Activated CD4-positive, alpha-beta T cell treated with anti-CD3 and anti-CD28 coated beads, Interleukin-2, amount 10 ng/mL, durations not matched to agents 24 days and 14 days (primary cell): ENCODE results near the gene GZF1. TPM values are rescaled to one million over a fixed set of nuclear protein-coding genes. Genes with fewer than 3 reads are reported as not detected.
"Not testable (repeated sequence)": the region's sequence is repeated elsewhere in the genome, so short reads cannot be mapped to it uniquely, and the experiment has no call there.

ENCODE experiments used
- DNase-seq: peaks from one replicate; pipeline ENCODE4 v3.0.0; 2022
- H3K27ac Mint-ChIP-seq: one replicate; pipeline ENCODE4 v1.8.0; 2022; ENCODE audit warnings: mild to moderate bottlenecking, mixed read lengths
- H3K27me3 Mint-ChIP-seq: one replicate; pipeline ENCODE4 v1.8.0; 2022; ENCODE audit warnings: mixed read lengths
- H3K36me3 Mint-ChIP-seq: one replicate; pipeline ENCODE4 v1.8.0; 2022; ENCODE audit warnings: low read depth, mild to moderate bottlenecking, mixed read lengths
- H3K4me1 Mint-ChIP-seq: one replicate; pipeline ENCODE4 v1.8.0; 2021; ENCODE audit warnings: mixed read lengths
- H3K4me3 Mint-ChIP-seq: one replicate; pipeline ENCODE4 v1.8.0; 2022; ENCODE audit warnings: mild to moderate bottlenecking, moderate library complexity, mixed read lengths
- H3K9me3 Mint-ChIP-seq: one replicate; pipeline ENCODE4 v1.8.0; 2021; ENCODE audit warnings: mixed read lengths
- intact Hi-C: fragments of 100-400 bp; cut with micrococcal nuclease; formaldehyde crosslinking; loops from one replicate; pipeline ENCODE4 v1.15.1; 2023
- total RNA-seq: library from RNA; stranded (reverse); gene quantifications from 2 replicates; pipeline ENCODE4 v1.2.3, GENCODE V29; 2022

GZF1 gene
- total RNA-seq, 1 donor from 2014 or later = 14.7 TPM

DNA sequence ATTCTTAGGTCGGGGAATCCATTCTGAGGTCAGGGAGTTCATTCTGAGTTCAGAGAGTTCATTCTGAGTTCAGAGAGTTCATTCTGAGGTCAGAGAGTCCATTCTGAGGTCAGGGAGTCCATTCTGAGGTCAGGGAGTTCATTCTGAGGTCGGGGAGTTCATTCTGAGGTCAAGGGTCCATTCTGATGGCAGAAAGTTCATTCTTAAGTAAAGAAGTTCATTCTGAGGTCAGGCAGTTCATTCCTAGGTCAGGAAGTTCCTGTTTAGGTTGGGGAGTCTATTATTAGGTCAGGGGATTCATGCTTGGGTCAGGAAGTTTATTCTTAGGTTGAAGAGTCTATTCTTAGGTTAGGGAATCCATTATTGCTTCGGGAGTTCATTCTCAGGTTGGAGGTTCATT, 27.9 kb upstream of the GZF1 start:
- Mint-ChIP-seq H3K27ac (no peak overlapping the region), H3K36me3 (no peaks in the 10 kb centered on the region), H3K4me3 (no peak overlapping the region), H3K27me3 (no peaks in the 10 kb centered on the region), H3K4me1 (peaks cover 8% of the 10 kb centered on the region), H3K9me3 (no peaks in the 10 kb centered on the region)
- intact Hi-C loops = no loop called here
- no peak for DNase-seq

DNA sequence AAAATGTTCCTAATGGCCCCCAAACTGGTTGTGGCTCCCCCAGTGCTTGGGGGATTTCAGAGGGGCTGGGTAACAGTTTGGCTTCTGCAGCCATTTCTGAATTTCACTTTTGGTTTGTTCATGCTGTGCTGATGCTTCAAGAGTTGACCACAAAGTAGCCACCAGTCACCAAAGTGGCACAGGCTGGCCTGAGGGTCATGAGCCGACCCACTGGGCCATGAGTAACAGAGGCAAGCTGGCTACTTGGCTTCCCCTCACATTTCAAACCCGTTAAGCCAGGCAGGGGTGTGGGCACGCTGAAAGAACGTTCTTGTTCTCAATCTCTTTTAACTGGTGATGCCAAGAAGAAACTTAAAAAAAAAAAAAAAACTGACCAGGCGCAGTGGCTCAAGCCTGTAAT, 26.5 kb upstream of the GZF1 start:
- Mint-ChIP-seq H3K36me3 (no peaks in the 10 kb centered on the region), H3K4me3 (no peak overlapping the region), H3K4me1 (peaks cover 8% of the 10 kb centered on the region), H3K9me3 (no peaks in the 10 kb centered on the region), H3K27me3 (no peaks in the 10 kb centered on the region), H3K27ac (no peak overlapping the region)
- no peak for DNase-seq
- intact Hi-C loops = no loop called here

DNA sequence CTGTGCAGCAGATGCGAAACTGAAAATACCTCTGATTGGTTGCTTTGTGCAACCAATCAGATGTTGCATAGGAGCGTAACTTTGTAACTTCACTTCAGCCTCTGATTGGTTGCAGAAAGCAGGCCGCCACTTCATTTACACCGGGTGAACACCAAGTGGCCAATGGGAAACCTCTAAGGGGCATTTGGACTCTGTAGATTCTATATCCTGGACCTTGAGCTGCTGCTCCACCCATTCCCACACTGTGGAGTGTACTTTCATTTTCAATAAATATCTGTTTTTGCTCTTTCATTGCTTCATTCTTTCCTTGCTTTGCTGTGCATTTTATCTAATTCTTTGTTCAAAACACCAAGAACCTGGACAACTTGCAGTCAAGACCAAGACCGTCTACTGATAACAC, 25.5 kb upstream of the GZF1 start:
- no peak overlapping the region for H3K4me3 Mint-ChIP-seq
- no peaks in the 10 kb centered on the region for H3K36me3 Mint-ChIP-seq
- peak overlapping the region; percentile 16 for H3K27ac Mint-ChIP-seq
- H3K9me3 Mint-ChIP-seq = no peaks in the 10 kb centered on the region
- intact Hi-C loops = no loop called here
- DNase-seq = no peak
- H3K4me1 Mint-ChIP-seq = peaks cover 8% of the 10 kb centered on the region
- H3K27me3 Mint-ChIP-seq = no peaks in the 10 kb centered on the region

DNA sequence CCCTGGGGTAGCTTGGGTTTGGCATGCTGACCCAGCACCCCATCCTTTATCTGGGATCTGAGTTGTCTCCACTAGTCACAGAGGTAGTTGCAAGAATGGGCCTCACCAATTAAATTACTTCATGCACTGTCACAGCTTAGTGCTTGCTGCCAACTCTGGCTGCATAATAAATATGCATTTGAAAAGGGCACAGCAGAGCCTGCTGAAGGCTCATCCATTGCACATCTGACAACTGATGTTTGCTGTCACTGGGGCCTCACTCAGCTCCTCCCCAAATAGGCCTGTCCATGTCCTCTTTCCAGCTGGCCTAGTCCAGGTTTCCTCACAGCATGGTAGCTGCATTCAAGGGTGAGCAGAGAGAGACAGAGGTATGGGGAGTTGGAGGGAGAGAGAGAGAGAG, 24.7 kb upstream of the GZF1 start:
- Mint-ChIP-seq H3K27me3 (no peaks in the 10 kb centered on the region), H3K27ac (no peak overlapping the region), H3K9me3 (no peaks in the 10 kb centered on the region), H3K4me1 (peaks cover 8% of the 10 kb centered on the region), H3K4me3 (no peak overlapping the region), H3K36me3 (no peaks in the 10 kb centered on the region)
- intact Hi-C loops = no loop called here
- DNase-seq = no peak

DNA sequence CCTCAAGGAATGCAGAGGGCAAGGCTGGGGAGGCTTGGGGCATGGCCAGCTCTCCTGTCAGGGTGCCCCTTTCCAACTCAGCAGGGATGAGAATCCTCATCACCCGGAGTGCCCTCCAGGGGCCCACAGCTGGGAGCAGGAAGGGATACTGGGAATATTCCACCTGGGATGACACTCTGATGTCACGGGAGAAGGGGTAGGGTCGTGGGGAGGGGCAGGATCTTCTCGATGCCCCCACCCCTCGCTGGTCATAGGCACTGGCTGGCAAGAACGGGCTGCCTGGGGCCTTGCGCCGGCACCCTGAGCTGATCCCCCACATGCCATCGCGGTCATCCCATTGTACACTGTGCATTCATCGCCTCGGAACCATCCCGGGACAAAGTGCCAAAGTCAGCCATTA, 22.0 kb upstream of the GZF1 start:
- no peak overlapping the region for H3K4me3 Mint-ChIP-seq
- no peak overlapping the region for H3K27ac Mint-ChIP-seq
- intact Hi-C loops = no loop called here
- no peaks in the 10 kb centered on the region for H3K27me3 Mint-ChIP-seq
- DNase-seq = no peak
- H3K4me1 Mint-ChIP-seq = peaks cover 3% of the 10 kb centered on the region
- no peaks in the 10 kb centered on the region for H3K36me3 Mint-ChIP-seq
- H3K9me3 Mint-ChIP-seq = no peaks in the 10 kb centered on the region

DNA sequence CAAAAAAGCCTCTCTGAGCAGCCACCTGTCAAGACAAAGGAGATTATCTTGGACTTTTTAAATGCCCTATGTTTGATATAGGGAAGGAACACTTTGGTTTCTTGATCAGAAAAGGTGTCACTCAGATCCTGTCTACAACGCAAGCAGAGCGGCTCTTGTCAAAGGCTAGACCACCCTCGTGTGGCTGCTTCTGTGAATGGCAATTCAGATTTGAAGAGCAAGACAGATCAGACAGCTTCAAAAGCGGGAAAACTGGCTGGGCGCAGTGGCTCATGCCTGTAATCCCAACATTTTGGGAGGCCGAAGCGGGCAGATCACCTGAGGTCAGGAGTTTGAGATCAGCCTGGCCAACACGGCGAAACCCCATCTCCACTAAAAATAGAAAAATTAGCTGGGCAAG, 21.5 kb upstream of the GZF1 start:
- no peak overlapping the region for H3K4me3 Mint-ChIP-seq
- H3K4me1 Mint-ChIP-seq = peaks cover 3% of the 10 kb centered on the region
- H3K27ac Mint-ChIP-seq = no peak overlapping the region
- intact Hi-C loops = no loop called here
- no peaks in the 10 kb centered on the region for H3K36me3 Mint-ChIP-seq
- no peaks in the 10 kb centered on the region for H3K9me3 Mint-ChIP-seq
- DNase-seq = peak; percentile 76
- no peaks in the 10 kb centered on the region for H3K27me3 Mint-ChIP-seq

DNA sequence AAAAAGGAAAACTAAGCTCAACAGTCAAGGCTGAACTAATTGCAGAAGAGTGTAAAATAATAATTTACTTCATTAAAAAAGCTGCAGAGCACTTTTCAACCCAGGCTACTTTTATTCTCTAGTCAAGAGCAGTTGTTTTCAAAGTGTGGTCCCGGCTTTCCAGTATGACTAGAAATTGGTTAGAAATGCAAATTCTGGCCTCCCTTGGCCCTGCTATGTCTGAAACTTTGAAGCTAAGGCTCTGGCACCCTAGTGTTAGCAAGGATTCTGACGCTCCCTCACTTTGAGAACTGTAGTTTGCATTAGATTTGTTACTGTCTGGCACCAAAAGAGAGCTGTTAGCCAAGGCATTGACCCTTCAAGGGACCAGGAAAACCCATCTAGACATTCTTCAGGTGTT, 20.9 kb upstream of the GZF1 start:
- Mint-ChIP-seq H3K4me3 (no peak overlapping the region), H3K27me3 (no peaks in the 10 kb centered on the region), H3K36me3 (no peaks in the 10 kb centered on the region), H3K27ac (no peak overlapping the region), H3K4me1 (peaks cover 3% of the 10 kb centered on the region), H3K9me3 (no peaks in the 10 kb centered on the region)
- intact Hi-C loops = no loop called here
- DNase-seq = no peak

DNA sequence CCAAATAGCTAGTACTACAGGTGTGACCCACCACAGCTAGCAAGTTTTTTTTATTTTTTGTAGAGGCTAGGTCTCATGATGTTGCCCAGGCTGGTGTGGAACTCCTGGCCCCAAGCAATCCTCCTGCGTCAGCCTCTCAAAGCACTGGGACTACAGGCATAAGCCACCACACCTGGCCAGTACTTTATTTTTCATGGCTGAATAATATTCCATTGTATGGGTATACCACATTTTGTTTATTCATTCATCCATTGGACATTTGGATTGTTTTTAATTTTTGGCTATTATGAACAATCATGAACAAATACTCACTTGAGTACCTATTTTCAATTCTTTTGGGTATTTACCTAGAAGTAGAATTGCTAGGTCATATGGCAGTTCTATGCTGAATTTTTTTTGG, 18.4 kb upstream of the GZF1 start:
- no peak overlapping the region for H3K4me3 Mint-ChIP-seq
- DNase-seq = no peak
- H3K36me3 Mint-ChIP-seq = no peaks in the 10 kb centered on the region
- no peaks in the 10 kb centered on the region for H3K9me3 Mint-ChIP-seq
- no peaks in the 10 kb centered on the region for H3K27me3 Mint-ChIP-seq
- intact Hi-C loops = no loop called here
- peaks cover 3% of the 10 kb centered on the region for H3K4me1 Mint-ChIP-seq
- no peak overlapping the region for H3K27ac Mint-ChIP-seq

DNA sequence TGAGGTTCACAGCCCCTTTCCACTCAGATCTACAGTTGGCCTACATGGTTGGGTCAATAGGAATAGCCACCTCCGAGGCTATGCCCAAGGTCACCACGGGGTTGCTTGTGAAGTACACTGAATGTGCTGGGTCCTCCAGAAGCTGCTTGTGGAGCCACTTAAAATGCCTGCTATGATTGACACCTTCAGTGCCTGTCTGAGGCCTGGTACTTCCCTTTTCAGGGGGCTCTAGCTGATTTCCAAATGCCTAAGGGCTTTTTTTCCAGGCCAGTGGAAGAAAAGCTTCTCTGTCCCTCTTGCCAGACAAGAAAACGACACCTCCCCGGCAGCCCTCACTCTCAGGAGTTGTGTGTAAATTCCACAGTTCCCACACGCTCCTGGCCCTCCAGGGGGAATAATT, 17.6 kb upstream of the GZF1 start:
- no peak overlapping the region for H3K4me3 Mint-ChIP-seq
- intact Hi-C loops = no loop called here
- H3K9me3 Mint-ChIP-seq = no peaks in the 10 kb centered on the region
- H3K36me3 Mint-ChIP-seq = no peaks in the 10 kb centered on the region
- no peak for DNase-seq
- H3K4me1 Mint-ChIP-seq = peaks cover 8% of the 10 kb centered on the region
- H3K27me3 Mint-ChIP-seq = no peaks in the 10 kb centered on the region
- no peak overlapping the region for H3K27ac Mint-ChIP-seq

DNA sequence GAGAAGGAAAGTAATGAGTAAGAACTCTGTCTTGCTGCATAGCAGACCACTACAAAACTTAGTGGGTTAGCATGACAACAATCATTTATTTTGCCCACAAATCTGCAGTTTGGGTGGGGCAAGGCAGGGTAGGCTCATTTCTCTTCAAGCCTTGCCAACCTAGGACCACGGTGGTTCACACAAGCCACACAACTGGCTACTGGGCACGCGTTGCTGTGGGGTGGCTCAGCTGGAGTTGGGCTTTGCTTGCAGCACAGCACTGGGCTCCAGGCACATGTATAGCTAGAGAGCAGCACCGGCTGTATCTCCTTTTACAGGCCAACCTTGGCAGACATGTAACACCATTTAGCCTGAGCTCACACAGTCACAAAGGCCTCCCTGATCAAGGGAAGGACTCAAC, 16.0 kb upstream of the GZF1 start:
- Mint-ChIP-seq H3K4me3 (no peak overlapping the region), H3K4me1 (peaks cover 19% of the 10 kb centered on the region), H3K36me3 (peaks cover 4% of the 10 kb centered on the region), H3K9me3 (no peaks in the 10 kb centered on the region), H3K27ac (no peak overlapping the region), H3K27me3 (no peaks in the 10 kb centered on the region)
- intact Hi-C loops = no loop called here
- no peak for DNase-seq

DNA sequence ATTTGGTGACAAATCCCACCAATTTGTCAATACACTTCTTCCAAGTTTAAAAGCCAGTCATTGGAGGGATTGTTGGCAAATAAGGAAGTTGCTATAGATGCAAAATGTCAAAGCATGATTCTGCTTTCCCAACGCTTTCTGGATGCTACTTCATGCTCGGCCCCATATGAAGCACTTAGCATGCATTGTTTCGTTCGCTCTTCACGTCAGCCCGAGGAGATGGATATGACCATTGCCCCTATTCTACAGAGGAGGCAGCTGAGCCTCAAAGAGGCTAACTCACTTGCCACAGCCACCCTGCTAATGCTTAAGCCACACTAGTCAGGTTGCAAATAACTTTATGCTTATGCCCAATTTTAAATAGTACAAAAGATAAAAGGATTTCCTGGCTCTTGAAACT, 14.2 kb upstream of the GZF1 start:
- peaks cover 26% of the 10 kb centered on the region for H3K4me1 Mint-ChIP-seq
- H3K9me3 Mint-ChIP-seq = no peaks in the 10 kb centered on the region
- no peaks in the 10 kb centered on the region for H3K27me3 Mint-ChIP-seq
- H3K27ac Mint-ChIP-seq = no peak overlapping the region
- intact Hi-C loops = no loop called here
- no peak overlapping the region for H3K4me3 Mint-ChIP-seq
- no peak for DNase-seq
- peaks cover 10% of the 10 kb centered on the region for H3K36me3 Mint-ChIP-seq

DNA sequence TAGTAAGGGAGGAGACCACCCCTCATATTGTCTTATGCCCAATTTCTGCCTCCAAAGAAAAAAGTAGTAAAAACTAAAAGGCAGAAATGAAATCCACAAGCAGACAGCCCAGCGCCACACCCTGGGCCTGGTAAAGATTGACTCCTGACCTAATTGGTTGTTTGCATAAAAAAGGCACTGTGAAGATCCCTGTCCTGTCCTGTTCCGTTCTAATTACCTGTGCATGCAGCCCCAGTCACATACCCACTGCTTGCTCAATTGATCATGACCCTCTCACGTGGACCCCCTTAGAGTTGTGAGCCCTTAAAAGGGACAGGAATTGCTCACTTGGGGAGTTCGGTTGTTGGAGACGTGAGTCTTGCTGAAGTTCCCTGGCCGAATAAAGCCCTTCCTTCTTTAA, 13.5 kb upstream of the GZF1 start:
- H3K27me3 Mint-ChIP-seq, intact Hi-C loops, DNase-seq, H3K9me3 Mint-ChIP-seq: not testable (repeated sequence)
- Mint-ChIP-seq H3K4me3 (peak overlapping the region; percentile 32), H3K27ac (peak overlapping the region; percentile 100), H3K4me1 (peaks cover 27% of the 10 kb centered on the region), H3K36me3 (peaks cover 12% of the 10 kb centered on the region)

DNA sequence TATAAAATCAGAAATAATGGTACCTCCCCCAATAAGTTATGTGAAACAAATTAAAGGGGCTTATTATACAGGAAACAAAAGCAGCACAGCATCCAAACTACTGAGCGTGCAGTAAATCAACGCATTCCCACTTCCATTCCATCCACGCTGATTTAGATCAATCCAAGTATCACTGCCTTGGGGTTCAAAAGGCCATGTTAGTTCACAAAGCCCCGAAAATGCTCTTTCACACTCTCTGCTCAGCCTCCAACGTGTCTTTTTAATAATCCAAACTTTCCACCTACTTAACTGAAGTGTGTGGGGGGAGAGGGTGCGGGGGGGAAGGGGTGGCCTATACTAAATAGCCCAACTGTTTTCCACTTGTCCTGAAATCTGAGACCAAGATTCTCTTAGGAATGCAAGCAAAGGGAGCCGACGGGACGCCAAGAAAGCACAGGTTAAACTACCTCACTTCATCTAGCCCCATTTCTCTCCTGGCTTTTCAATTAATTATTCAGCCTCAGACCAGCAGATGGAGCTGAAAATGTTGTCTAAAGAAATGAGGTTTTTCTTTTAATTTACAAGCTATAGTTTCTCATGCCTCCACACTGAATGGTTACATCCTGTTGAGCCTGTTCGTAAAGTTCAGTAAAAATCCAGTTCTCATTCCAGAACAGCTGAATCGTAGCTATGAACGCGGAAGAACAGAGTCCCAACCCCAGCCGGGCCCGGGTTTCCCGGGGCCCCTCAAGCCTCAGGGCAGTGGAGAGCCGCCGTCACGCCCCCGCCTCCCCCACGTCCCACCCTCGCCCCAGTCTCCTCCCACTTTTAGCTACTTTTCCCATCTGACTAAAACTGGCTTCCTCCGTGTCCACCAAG, 12.4 kb upstream of the GZF1 start:
- Mint-ChIP-seq H3K27me3 (no peaks in the 10 kb centered on the region), H3K4me1 (peaks cover 28% of the 10 kb centered on the region), H3K36me3 (peaks cover 19% of the 10 kb centered on the region), H3K9me3 (no peaks in the 10 kb centered on the region), H3K27ac (peak overlapping the region; percentile 100), H3K4me3 (peak overlapping the region; percentile 88)
- intact Hi-C loops = loop anchor here (1.0 kb wide), 5 partner anchors 9 to 257 kb away; partner anchors contain the start of genes GZF1 and NAPB
- no peak for DNase-seq

DNA sequence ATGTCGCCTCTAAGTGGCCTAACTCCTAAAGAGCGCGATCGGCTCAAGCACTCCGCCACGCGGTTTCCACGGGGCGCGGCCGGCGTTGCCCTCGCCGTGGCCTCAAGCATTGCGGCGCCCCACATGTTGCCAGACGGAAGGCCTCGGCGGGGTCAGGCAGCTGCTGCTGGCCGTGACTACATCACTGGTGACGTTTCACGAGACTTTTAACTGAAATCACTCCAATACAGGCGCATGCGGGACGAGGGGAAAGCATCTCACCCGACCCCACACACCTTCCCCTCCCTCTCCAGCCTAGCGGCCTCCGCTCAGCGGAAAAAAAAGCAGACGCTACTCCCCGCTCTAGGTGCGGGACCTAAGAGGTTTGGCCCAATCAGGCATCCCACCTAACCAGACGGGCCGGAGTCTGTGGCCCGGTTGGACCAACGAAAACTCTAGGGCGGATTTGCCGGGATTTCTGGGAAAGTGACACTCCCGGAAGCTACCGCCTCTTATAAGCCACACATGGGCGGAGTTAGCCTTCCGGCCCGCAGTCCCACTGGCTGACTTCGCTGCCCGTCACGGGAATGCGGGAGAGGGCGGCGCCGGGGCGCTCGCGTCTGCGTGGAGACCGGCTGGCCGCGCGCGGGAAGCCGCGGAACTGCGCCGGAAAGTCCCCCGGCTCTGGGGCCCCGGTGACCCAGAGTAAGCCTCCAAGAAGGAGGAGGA, 11.6 kb upstream of the GZF1 start, which contains the start of gene NXT1:
NXT1 (plus strand) TSS at position 596 of the 708 bp plus-strand sequence. CDS start 3,251 bp downstream, outside the sequence.
- peaks cover 21% of the 10 kb centered on the region for H3K36me3 Mint-ChIP-seq
- no peaks in the 10 kb centered on the region for H3K9me3 Mint-ChIP-seq
- H3K27ac Mint-ChIP-seq = peak within 1 kb of the TSS; percentile 100
- H3K27me3 Mint-ChIP-seq = no peaks in the 10 kb centered on the region
- H3K4me1 Mint-ChIP-seq = peaks cover 30% of the 10 kb centered on the region
- peak within 1 kb of the TSS; percentile 88 for H3K4me3 Mint-ChIP-seq
- intact Hi-C loops = loop anchor here (1.0 kb wide), 4 partner anchors 8 to 71 kb away; partner anchors contain the start of genes GZF1 and NAPB
- peak; percentile 99 for DNase-seq
